Ecto neural progenitor cell (in vitro differentiated cells): ENCODE measurements around the gene SLC38A5.
"Not testable (repeated sequence)": the region's sequence is repeated elsewhere in the genome, so short reads cannot be mapped to it uniquely, and the experiment has no call there.

Source experiments
- DNase-seq: peaks from one replicate; pipeline ENCODE4 v3.0.0-alpha.2; 2018; ENCODE audit warnings: low spot score

The SLC38A5 gene

DNA sequence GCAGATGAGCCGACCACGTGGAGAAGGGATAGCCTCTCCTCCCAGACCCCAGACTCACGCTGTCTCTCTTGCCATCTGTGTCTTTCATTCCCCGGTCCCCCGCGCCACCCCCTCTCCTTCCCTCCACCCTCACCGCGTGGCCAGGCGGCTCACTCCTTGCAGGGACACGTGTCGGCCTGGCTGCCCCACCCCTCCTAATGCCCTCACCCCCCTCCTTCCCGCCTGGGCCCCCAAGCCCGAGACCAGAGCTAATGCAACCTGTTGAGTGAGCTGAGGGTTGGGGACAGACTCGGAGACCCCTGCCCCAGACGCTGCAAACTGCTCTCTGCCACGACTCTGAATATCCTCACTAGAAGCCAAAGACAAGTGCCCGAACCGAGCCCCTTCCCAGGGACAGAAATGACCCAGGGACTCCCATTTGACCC is 1.8 kb downstream of the SLC38A5 start:
- DNase-seq = no peak

DNA sequence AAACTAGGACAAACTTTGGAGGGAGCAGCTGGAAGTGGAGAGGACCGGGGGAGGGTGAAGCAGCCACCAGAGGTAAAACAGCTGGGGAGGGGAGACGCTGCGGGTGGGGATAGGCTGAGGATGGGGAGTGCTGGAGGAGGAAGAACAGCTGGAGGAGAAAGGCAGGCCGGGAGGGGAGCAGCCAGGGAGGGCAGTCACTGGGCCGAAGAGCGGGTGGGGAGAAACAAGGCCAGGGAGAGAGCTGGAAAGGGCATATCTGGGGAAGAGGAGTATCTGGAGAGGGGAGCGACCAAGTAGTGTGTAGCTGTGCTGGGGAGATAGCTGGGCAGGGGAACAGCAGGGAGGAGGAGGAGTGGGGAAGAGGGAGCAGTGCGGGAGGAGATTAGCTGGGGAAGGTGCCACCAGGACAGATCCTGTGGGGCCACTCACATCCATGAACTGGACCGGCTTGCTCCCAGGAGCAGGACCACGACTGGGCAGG is 2.7 kb downstream of the SLC38A5 start:
- no peak for DNase-seq

DNA sequence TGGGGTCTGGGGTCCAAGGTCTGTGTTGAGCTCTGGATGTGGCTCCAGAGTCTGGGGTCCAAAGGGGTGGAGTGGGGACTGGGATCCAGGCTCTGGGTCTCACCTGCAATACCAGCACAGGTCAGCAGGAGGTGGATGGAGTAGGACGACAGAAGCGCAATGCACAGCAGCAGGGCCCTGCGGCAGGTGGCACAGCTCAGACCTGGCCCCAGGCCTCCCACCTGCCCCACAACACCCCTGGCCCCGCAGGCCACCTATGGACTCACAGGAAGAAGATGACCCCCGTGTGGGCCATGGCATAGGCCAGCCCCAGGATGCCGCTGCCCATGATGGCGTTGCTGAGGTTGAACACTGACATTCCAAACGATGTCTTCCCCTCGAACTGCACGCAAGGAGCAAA is 3.4 kb downstream of the SLC38A5 start:
- no peak for DNase-seq

GRCh38 chrX:48465336-48465933 is 4.6 kb downstream of the SLC38A5 start:
- DNase-seq = no peak

- DNase-seq = peak; percentile 7
These were observed 8.2 kb downstream of the SLC38A5 start for GRCh38 chrX:48461830-48462229.

- DNase-seq = peak; percentile 13
These were observed 9.5 kb downstream of the SLC38A5 start for GRCh38 chrX:48460606-48461005.

DNA sequence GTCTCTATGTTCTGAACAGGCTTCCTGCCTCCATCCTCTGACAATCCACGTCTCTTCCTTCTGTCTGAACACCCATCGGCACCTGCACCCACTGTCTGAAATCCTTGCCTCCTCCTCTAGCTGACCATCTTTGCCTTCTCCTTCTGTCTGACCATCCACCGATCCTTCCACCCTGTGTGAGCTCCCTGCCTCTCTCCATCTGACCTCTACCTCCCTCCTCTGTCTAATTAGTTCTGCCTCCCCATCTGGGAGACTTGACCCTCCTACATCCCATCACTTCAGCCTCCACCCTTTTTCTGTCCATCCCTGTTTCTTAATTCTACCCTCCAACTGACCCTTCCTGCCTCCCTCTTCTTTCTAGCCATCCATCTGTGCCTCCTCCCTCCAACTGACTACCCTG is 10.0 kb downstream of the SLC38A5 start:
- no peak for DNase-seq

- peak; percentile 16 for DNase-seq
These were observed 10.6 kb downstream of the SLC38A5 start for GRCh38 chrX:48459483-48459882.

DNA sequence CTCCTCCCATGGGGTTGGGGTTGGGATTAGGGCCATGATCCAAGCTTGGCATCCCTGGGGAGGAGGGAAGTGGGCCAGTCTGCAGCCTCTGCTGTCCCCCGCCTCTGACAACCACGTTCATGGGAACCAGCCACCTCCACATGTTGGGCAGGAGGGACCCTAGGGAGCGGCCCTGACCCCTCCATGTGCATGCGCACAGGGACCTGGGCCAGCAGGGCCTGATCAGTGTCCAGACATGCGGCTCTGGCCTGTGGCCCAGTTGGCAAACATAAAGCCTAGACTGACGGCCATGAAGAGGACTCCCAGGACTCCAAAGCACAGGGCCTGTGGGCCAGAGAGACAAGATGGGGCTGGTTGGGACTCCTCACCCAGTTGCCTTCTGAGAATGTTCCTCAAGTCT is 11.3 kb downstream of the SLC38A5 start:
- DNase-seq = no peak

- DNase-seq = no peak
These were observed 13.3 kb downstream of the SLC38A5 start for GRCh38 chrX:48456628-48457331.

DNA sequence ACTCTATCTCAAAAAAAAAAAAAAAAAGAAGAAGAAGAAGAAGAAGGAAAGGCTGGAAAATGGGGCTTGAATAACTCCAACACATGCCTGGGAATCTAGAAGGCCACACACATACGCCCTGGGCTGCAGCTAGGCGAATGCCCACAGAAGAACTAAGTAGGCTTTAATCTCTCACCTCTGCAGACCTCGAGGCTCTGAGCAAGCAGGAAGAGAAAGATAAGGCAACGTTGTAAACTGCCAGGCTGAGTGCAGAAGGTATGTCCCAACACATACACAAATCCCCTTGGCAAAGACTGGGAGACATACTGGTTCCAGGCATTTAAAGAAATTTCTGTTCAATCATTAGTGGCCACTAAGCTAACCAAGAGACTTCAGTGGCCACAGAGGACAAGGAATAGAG is 18.4 kb downstream of the SLC38A5 start:
- no peak for DNase-seq

- no peak for DNase-seq
These were observed 20.0 kb downstream of the SLC38A5 start for GRCh38 chrX:48450076-48450475.

GRCh38 chrX:48447201-48447600 is 22.9 kb downstream of the SLC38A5 start:
- DNase-seq = not testable (repeated sequence)

GRCh38 chrX:48433713-48434112 is 36.3 kb downstream of the SLC38A5 start:
- DNase-seq = not testable (repeated sequence)

DNA sequence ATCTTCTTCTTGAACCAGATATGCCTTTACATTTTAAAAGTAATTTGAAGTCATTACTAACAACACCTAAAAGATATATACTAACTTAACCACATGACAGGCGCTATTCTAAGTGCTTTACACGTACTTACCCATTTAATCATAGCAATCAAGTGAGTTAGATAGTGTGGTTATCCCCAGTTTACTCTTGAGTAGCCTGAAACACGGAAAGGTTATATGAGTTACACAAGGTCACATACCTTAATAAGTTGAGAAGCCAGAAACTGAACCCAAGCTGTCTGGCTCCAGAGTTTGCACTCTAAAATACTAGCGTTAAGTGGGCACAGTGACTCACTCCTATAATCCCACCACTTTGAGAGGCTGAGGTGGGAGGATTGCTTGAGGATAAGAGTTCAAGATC is 39.9 kb downstream of the SLC38A5 start:
- DNase-seq = not testable (repeated sequence)

GRCh38 chrX:48429606-48430005 is 40.5 kb downstream of the SLC38A5 start:
- not testable (repeated sequence) for DNase-seq

- not testable (repeated sequence) for DNase-seq
These were observed 42.9 kb downstream of the SLC38A5 start for GRCh38 chrX:48427027-48427716.

DNA sequence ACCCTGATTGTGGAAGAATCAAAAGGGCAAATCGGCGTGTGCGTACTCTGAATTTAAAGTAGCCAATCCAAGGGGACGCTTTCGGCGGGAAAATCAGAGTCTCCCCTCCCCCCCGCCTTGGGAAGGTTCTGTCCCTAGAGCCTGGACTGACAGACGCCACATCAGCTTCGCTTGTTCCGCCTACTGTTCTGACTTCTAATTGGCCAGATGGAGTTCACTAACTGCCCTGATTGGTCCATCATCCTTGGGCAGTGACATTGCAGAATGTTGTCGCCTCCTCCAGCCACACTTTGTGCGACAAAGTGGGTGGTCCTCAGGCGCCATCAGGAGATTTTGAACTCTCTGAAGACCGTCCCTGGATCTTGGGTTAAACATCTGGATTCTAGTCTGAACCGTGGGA is 58.2 kb downstream of the SLC38A5 start, which contains the start of gene SSX4B:
Gene SSX4B (minus strand): TSS at position 101 of the 400 bp plus-strand sequence. CDS start 588 bp downstream, outside the sequence.
- DNase-seq = not testable (repeated sequence)
